ENCODE data around the gene PNMA8A.

DNA sequence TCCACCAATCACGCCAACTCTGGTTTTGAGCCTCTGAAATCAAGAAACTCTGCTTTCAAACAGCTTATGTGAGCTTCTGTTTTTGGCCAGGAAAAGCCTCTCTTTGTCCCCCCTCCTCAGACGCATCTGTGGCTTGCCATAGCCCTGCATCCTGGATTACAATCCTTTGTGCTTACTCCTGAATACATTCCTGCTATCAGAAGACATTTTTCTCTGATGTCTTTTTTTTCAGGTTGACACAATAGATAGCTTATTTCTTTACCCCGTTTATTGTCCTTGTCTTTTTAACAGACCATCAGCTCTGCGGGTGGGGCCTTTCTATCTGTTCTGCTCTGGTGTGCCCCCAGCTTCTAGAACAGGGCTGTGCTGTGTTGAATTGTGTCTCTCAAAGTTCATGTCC, 13.3 kb upstream of the PNMA8A start:
- TF ChIP-seq CTCF (IDR thresholded peaks at IDR 0.05; ENCODE audit: low read length) (no peak), EZH2 (IDR thresholded peaks at IDR 0.05; ENCODE audit: borderline replicate concordance, low read length) (no peak)
